Midbrain (tissue), 1 donor: ENCODE measurements around the gene C1QA.
A peak's percentile ranks its signal among the peaks of the same experiment; 100 is the strongest.

Experiments
- DNase-seq: peaks from one replicate; lab custom pipeline; 2025; lab: John Stamatoyannopoulos, UW

C1QA gene, protein sequence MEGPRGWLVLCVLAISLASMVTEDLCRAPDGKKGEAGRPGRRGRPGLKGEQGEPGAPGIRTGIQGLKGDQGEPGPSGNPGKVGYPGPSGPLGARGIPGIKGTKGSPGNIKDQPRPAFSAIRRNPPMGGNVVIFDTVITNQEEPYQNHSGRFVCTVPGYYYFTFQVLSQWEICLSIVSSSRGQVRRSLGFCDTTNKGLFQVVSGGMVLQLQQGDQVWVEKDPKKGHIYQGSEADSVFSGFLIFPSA

GRCh38 chr1:22636353-22636752 lies at the start of gene C1QA:
Gene C1QA, plus strand, starts transcription at chr1:22636628. Its CDS starts 989 bp downstream, at chr1:22637617.
- DNase-seq, result peak; percentile 29

- no peak for DNase-seq
Measured at GRCh38 chr1:22587247-22587646, 49.2 kb upstream of the C1QA start.

DNA sequence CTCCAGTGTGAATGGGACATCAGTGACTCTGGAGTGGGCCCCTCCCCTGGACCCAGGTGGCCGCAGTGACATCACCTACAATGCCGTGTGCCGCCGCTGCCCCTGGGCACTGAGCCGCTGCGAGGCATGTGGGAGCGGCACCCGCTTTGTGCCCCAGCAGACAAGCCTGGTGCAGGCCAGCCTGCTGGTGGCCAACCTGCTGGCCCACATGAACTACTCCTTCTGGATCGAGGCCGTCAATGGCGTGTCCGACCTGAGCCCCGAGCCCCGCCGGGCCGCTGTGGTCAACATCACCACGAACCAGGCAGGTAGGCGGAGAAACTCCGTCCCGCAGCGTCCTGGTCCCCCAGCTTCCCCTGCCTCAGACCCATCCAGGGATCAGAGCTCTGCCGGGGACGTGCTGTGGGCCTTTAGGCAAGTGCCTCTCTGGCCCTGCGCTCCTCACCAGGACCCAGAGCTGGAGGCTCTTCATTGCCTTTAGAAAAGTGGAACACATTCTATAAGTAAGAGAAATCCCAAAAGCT lies 47.5 kb upstream of the C1QA start:
- DNase-seq, result no peak

- DNase-seq, result no peak
Measured at GRCh38 chr1:22591576-22591975, 44.9 kb upstream of the C1QA start.

DNA sequence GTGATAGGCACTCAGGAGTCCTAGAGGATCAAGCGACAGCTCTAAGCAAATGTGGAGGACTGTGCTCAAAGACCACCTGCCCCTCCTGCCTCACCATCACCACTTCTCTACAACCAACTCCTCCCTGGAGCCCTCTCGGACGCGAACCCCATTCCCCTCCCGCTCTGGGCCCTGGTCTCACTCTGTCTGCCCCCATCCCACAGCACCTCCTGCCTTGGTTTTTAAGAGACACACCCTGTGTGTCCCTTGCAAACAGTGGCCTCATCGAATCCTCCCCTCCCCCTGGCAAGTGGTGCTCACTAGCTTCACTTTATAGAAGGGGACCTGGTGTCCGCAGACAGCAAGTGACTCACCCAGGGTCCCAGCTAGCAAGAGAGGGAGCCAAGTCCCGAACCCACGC lies 44.4 kb upstream of the C1QA start:
- no peak for DNase-seq

DNA sequence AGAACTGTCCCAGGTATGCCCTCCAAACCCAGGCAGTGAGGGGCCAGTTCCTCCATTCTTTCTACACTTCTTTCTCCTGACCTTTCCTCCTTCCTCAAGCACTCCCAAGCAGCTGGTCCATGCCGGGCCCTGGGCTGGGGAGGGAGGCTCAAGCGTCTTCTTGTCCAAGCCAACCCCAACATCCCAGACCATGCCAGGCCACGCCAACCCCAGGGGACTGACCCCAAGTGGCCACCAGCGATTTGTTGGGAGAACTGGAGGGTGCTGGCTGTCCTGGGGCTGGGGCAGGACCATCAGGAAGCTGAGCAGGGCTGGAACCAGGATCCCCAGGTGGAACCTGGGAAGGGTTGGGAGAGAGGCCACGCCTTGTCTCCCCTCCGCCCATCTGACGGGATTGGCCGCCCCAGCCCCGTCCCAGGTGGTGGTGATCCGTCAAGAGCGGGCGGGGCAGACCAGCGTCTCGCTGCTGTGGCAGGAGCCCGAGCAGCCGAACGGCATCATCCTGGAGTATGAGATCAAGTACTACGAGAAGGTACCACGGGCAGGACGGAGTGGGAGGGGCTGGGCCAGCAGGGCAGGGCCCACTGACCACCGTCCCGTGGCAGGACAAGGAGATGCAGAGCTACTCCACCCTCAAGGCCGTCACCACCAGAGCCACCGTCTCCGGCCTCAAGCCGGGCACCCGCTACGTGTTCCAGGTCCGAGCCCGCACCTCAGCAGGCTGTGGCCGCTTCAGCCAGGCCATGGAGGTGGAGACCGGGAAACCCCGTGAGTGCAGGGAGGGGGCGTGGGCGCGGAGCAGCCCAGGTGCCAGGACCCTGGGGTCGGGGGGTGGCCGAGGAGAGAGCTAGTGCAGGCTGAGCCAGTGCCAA lies 43.3 kb upstream of the C1QA start:
- no peak for DNase-seq

- DNase-seq, result no peak
Measured at GRCh38 chr1:22594396-22594795, 42.0 kb upstream of the C1QA start.

DNA sequence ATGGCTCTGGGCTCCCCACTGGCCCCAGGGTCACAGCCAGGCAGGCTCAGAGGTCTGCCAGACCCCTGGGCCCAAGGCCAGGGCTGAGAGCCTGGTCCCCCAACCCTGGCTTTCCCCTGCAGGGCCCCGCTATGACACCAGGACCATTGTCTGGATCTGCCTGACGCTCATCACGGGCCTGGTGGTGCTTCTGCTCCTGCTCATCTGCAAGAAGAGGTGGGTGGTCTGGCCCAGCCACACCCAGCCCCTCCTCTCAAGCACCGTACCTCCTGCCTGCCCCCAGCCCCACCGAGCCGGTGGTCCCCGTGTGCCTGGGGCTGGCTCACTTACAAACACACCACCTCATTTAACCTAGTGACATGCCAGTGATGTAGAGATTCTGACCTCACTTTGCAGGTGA lies 41.3 kb upstream of the C1QA start:
- DNase-seq, result no peak

- no peak for DNase-seq
Measured at GRCh38 chr1:22597301-22597965, 39.0 kb upstream of the C1QA start.

DNA sequence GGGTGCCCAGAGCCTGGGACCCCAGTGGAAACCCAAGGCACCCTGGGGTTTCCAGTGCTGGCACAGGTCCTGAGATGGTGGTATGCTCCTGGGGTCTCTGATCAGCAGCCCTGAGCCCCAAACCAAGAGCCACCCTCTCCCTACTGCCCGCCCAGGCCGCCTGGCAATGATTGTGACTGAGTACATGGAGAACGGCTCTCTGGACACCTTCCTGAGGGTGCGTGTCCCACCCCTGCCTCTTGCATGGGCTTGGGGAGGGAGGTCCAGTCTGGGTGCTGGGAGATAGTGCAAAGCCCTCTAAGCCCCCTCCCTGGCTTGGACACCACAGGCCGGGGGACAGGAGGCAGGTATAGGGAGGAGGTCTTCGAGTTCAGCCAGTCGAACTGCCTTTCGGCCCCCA lies 38.4 kb upstream of the C1QA start:
- DNase-seq, result no peak

- DNase-seq, result no peak
Measured at GRCh38 chr1:22598736-22599135, 37.7 kb upstream of the C1QA start.

DNA sequence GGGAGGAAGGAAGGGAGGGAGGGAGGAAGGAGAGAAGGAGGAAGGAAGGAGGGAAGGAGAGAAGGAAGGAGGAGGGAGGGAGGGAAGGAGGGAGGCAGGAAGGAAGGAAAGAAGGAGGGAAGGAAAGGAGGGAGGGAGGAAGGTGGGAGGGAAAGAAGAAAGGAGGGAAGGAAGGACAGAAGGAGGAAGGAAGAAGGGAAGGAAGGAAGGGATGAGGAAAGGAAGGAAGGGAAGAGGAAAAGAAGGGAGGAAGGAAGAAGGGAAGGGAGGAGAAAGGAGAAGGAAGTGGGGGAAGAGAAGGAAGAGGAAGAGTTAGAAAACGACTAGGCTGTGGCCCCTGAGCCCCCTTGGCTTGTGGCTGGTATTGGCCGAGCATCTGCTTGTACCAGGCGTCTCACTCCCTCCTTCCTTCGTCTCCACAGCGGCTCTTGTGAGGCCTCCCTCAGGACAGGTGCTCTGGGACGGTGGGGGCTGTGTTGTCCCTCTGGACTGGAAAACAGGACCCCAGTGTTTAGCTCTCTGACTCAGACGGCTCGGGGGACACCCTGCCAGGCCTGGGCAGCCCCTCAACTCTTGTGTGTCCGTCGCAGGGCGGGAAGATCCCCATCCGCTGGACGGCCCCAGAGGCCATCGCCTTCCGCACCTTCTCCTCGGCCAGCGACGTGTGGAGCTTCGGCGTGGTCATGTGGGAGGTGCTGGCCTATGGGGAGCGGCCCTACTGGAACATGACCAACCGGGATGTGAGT lies 36.2 kb upstream of the C1QA start:
- no peak for DNase-seq

DNA sequence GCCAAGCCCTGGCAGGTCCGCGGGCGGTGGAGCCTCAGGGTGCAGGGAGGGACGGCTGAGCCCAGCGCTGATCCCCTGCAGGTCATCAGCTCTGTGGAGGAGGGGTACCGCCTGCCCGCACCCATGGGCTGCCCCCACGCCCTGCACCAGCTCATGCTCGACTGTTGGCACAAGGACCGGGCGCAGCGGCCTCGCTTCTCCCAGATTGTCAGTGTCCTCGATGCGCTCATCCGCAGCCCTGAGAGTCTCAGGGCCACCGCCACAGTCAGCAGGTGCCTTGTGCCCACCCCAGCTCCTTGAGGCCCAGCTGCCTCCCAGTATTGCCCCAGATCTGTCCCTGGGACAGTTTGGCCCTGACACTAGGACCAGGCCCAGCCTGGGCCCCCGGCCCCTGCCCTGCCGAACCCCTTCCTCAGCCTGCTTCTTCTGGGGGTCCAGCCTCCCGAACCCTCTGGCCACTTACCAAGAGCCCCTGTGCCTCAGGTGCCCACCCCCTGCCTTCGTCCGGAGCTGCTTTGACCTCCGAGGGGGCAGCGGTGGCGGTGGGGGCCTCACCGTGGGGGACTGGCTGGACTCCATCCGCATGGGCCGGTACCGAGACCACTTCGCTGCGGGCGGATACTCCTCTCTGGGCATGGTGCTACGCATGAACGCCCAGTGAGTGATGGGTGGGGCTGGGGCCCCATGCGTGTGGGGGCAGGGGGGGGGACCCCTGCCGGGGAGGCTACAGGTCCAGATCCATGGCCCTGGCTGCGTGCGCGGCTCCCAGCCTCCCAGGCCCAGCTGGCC lies 35.4 kb upstream of the C1QA start:
- DNase-seq, result no peak

- DNase-seq, result no peak
Measured at GRCh38 chr1:22601610-22602009, 34.8 kb upstream of the C1QA start.

GRCh38 chr1:22602060-22602740 lies 34.2 kb upstream of the C1QA start:
- no peak for DNase-seq

GRCh38 chr1:22606161-22606560 lies 30.3 kb upstream of the C1QA start:
- DNase-seq, result no peak

- no peak for DNase-seq
Measured at GRCh38 chr1:22607154-22607553, 29.3 kb upstream of the C1QA start.

DNA sequence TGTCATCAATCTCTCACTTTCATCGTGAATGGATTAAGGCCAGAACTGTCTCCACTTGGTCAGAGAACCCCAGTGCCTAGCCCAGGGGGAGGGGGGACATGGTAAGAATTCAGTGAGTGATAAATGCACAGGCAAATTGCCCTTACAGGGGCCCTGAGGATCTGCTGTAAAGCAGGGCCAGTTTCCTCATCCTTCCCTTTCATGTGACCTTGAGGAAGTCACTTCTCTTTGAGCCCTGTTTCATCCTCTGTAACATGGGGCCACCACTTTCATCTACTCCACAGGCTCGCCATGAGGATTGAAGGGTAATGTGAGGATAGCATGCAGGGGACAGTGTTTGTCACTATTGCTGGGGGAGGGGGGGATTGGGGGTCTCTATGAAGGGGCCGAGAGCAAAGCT lies 28.1 kb upstream of the C1QA start:
- DNase-seq, result no peak

- DNase-seq, result no peak
Measured at GRCh38 chr1:22609291-22609690, 27.1 kb upstream of the C1QA start.

DNA sequence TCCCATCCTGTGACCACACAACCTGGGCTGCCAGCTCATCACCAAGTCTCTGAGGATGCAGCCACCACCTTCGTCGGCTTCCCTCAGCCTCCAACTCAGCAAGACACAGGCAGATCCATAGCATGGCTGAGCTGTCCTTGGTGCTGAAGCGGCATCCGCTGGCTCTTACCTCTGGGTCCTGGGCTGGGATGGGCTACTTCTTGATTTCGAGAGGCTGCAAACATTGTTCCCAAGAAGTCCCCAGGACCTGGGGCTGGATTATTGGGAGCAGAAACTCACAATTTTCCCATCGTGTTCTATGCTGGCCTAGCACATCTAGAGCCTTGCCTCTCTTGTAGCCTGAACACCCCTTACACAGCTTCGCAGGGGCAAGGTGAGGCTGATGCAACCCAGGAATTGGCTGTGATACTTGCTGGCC lies 24.9 kb upstream of the C1QA start:
- DNase-seq, result no peak
